ENCODE measurements around the gene RAB20.
"Not testable (repeated sequence)": the region's sequence is repeated elsewhere in the genome, so short reads cannot be mapped to it uniquely, and the experiment has no call there.

RAB20 gene

GRCh38 chr13:110554227-110554836, 7.2 kb downstream of the RAB20 start:
- DNase-seq, result no peak

GRCh38 chr13:110553417-110553816, 8.1 kb downstream of the RAB20 start:
- no peak for DNase-seq

- DNase-seq, result no peak
Measured at GRCh38 chr13:110552767-110553166, 8.8 kb downstream of the RAB20 start.

GRCh38 chr13:110551284-110551683, 10.2 kb downstream of the RAB20 start:
- DNase-seq, result no peak

DNA sequence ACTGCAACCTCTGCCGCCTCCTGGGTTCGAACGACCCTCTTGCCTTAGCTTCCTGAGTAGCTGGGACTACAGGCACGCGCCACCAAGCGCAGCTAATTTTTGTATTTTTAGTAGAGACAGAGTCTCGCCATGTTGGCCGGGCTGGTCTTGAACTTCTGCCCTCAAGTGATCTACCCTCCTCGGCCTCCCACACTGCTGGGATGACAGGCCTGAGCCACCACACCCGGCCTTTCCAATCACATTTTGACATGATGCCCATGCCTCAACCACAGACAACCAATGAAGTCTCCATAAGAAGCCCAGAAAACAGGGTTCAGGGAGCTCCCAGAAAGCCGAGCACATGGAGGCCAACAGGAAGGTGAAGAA, 11.7 kb downstream of the RAB20 start:
- DNase-seq, result no peak

- no peak for DNase-seq
Measured at GRCh38 chr13:110548891-110549794, 12.4 kb downstream of the RAB20 start.

DNA sequence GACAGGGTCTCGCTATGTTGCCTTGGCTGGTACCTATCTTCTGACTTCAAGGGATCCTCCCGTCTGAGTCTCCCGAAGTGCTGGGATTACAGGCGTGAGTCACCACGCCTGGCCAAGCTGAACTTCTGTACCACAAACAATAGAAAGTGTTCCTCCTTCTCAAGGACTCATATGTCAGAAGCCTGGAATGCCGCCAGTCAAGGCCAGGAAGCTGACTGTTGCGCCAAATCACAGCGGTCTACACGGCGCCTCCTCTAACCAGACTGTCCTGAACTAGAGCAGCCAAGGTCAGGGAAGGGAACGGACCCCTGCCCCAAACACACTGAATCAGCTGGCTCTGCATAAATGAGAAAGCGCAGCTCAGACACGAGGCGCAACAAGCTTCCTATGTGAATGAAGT, 14.6 kb downstream of the RAB20 start:
- no peak for DNase-seq

- no peak for DNase-seq
Measured at GRCh38 chr13:110546378-110546777, 15.1 kb downstream of the RAB20 start.

- DNase-seq, result no peak
Measured at GRCh38 chr13:110542169-110542796, 19.2 kb downstream of the RAB20 start.

GRCh38 chr13:110541526-110541920, 20.0 kb downstream of the RAB20 start:
- no peak for DNase-seq

DNA sequence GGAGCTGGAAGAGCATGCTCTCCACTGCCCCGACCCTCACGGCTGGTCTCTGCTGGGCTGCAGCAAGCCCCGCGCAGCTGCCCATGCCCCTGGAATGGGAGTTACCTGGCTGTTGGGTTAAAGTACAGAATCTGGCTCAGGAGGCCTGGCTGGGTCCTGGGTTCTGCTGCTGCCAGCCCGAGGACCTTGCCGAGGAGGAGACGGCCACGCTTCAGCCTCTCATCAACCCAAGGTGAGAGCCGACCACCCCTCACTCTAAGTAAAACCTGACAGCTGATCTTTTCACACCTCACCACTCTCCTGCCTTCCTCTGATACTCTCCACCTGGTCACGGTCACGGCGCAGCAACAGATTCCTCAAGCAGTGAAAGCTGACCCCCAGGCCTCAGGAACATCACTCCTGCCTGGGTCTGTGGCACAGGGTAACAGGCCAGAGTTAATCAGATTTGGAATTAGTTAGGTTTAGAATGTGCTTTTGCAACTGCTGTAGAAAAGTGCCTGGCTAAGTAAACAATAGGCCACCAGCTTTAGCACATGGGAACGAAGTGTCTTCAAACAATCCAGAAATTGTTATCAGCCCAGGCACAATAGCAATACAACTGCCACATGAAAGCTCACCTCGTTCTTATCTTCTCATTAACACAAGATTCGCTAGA, 20.5 kb downstream of the RAB20 start:
- DNase-seq, result no peak

GRCh38 chr13:110539894-110540293, 21.6 kb downstream of the RAB20 start:
- no peak for DNase-seq

DNA sequence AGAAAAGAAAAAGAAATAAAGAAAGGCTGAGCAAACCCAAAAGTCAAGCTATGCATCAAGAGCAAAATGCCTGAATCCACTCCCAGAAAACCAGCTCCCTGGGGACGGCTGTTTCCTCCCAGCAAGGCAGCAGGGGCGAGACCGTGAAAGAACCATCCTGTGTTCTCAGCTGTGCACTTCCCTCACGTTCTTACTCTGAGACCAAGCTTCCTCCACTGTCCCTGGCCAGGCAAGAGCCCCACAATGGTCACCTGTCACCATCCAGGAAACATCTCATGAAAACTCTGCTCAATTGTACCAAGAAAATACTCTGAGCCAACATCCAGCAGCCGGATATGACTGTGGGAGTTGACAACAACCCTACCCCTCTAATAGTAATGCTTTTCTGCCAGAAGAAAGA, 22.9 kb downstream of the RAB20 start:
- no peak for DNase-seq

- DNase-seq, result no peak
Measured at GRCh38 chr13:110536006-110536693, 25.4 kb downstream of the RAB20 start.

GRCh38 chr13:110535526-110535925, 26.0 kb downstream of the RAB20 start:
- DNase-seq, result no peak

DNA sequence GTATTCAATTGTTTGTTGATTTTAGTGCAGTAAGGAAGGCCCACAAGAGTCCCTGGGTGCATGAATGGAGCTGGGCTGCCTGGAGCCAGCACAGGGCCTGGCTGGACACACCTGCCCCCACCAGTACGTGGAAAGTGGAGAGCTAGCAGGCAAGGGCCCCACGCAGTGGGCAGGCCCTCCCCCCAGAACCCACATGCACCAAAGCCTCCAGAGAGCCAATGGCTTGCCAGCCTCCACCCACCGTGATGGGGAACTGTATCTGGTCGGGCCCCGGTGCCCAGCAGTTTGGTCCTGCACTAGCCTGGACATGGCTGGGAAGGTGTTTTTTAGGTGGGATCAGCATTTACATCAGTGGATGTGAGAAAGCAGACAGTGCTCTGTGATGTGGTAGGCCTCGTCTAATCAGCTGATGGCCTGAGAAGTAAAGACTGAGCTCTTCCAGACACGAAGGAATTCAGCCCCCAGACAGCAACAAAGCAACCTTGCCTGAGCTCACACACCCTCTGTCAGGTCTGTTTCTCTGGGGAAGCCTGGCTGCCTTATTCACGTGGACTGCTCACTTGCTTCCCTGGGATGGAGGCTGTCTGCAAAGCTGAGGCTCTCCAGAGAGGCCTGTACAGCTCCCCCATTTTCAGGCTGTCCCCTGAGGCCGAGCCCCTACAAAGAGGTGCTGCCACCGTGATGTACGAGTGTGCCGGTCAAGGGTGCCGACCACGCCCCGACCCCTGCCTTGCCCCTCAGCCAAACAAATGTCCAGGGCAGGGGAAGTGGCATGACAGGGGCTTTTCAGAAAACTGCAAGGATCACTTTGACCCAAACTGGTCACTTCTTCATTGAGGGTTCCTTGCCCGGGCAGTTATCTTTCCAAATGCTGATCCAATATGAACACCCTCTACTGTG, 27.5 kb downstream of the RAB20 start:
- DNase-seq, result no peak

DNA sequence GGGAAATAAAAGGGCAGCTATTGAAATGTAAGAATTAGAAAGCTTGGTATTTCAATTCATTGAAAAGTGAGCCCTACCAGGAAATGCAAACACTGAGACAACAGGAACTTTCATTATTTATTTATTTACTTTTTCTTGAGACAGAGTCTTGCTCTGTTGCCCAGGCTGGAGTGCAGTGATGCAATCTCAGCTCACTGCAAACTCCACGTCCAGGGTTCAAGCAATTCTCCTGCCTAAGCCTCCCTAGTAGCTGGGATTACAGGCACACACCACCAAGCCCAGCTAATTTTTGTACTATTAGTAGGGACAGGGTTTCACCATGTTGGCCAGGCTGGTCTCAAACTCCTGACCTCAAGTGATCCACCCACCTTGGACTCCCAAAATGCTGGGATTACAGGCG, 29.3 kb downstream of the RAB20 start:
- DNase-seq, result not testable (repeated sequence)

- no peak for DNase-seq
Measured at GRCh38 chr13:110531671-110532083, 29.8 kb downstream of the RAB20 start.

DNA sequence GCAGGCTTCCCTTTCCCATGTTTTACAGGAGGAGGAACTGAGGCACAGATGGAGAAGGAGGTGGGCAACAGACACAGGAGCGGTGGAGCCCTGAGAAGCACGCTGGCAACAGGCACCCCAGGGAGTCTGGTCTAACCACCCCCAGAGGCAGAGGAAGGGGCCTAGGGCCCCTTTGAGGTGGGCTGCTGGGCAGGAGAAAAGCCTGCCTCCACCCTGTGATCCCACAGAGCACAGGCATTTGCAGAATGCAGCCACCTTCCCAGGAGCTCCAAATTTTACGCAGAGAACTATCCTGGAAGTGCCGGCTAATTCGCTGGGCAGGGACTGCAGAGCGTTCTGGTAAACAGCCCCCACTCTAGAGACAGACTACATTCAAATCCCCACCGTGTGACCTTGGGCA, 30.4 kb downstream of the RAB20 start:
- DNase-seq, result no peak

- DNase-seq, result no peak
Measured at GRCh38 chr13:110529522-110530311, 31.8 kb downstream of the RAB20 start.

DNA sequence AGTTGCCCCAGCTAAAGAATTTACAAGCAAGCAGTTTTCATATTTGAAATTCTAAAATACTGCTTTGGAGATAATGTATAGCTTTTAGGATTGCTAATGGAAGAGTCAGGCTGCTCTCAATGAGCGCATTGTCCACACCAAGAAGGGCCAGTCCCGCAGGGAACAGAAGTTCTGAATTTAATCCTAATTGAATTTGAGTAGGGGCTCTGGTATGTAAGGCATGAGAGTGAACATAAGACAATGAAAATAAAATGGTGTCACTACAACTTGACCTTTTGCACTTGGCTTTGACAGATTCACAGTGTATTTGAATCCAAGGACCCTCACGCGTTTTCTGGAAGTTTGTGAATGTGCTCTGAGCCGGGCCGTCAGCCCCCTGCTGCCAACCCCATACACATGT, 32.6 kb downstream of the RAB20 start:
- DNase-seq, result no peak

Measured in activated CD4-positive, alpha-beta T cell treated with anti-CD3 and anti-CD28 coated beads for 48 hours (primary cell).